SJCRH30 (cell line): ENCODE measurements around the gene SEMA3E. TPM values are rescaled to one million over a fixed set of nuclear protein-coding genes. Genes with fewer than 3 reads are reported as not detected.
"Not testable (repeated sequence)": the region's sequence is repeated elsewhere in the genome, so short reads cannot be mapped to it uniquely, and the experiment has no call there.

ENCODE experiments used
- DNase-seq, 2 experiments: peaks; one replicate each; pipeline ENCODE4 v3.0.0-alpha.2; 2015 to 2020
- H3K27ac ChIP-seq: fragments of 250-450 bp; sonication (Bioruptor Pico); 2 replicates; pipeline ENCODE4 v1.5.1; 2020; ENCODE audit warnings: mild to moderate bottlenecking, moderate library complexity
- H3K27me3 ChIP-seq: fragments of 250-450 bp; sonication (Bioruptor Pico); 2 replicates; pipeline ENCODE4 v1.5.1; 2020; ENCODE audit warnings: mild to moderate bottlenecking, moderate library complexity
- H3K36me3 ChIP-seq: fragments of 250-450 bp; sonication (Bioruptor Pico); 2 replicates; pipeline ENCODE4 v1.5.1; 2020; ENCODE audit warnings: mild to moderate bottlenecking, moderate library complexity
- H3K4me1 ChIP-seq: fragments of 250-450 bp; sonication (Bioruptor Pico); 2 replicates; pipeline ENCODE4 v1.5.1; 2020; ENCODE audit warnings: mild to moderate bottlenecking, moderate library complexity
- H3K4me3 ChIP-seq: fragments of 250-450 bp; sonication (Bioruptor Pico); 2 replicates; pipeline ENCODE4 v1.5.1; 2020; ENCODE audit warnings: mild to moderate bottlenecking, moderate library complexity
- H3K9me3 ChIP-seq: fragments of 250-450 bp; sonication (Bioruptor Pico); replicated peaks from 2 replicates; pipeline ENCODE4 v1.5.1; 2020; ENCODE audit warnings: mild to moderate bottlenecking, moderate library complexity
- total RNA-seq: library from RNA; depleted of rRNA; stranded (reverse); fragments of >200 nt; shearing (Covaris generic); gene quantifications from 2 replicates; pipeline ENCODE4 v1.2.3, GENCODE V29; 2014

Gene SEMA3E
- total RNA-seq, 1 experiment from 2014 or later, result 0.53 TPM

DNA sequence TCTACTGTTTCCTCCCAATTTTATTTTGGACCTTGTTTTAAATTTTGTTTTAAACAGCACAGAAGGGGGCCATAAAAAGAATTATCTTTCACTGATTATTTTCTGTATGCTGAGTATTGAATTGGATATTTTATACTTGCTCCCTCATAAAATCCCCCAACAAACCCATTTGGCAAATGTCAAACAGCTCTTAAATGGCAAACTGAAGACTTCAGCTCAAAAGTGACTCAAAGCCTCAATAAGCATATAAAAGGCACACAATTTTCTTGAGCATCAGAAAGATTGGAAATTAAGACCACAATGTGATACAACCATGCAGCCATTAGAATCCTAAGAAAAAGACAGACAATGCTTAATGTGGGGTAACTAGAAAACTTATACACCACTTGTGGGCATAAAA, 199.2 kb downstream of the SEMA3E start:
- Histone ChIP-seq H3K36me3 (no peaks in the 10 kb centered on the region), H3K9me3 (no peaks in the 10 kb centered on the region), H3K4me1 (no peaks in the 10 kb centered on the region), H3K27ac (no peak overlapping the region), H3K4me3 (no peak overlapping the region), H3K27me3 (no peaks in the 10 kb centered on the region)
- DNase-seq, result no peak

GRCh38 chr7:83447681-83448080, 201.3 kb downstream of the SEMA3E start:
- no peak for DNase-seq
- Histone ChIP-seq H3K27ac (no peak overlapping the region), H3K27me3 (no peaks in the 10 kb centered on the region), H3K36me3 (no peaks in the 10 kb centered on the region), H3K4me3 (no peak overlapping the region), H3K4me1 (no peaks in the 10 kb centered on the region), H3K9me3 (no peaks in the 10 kb centered on the region)

DNA sequence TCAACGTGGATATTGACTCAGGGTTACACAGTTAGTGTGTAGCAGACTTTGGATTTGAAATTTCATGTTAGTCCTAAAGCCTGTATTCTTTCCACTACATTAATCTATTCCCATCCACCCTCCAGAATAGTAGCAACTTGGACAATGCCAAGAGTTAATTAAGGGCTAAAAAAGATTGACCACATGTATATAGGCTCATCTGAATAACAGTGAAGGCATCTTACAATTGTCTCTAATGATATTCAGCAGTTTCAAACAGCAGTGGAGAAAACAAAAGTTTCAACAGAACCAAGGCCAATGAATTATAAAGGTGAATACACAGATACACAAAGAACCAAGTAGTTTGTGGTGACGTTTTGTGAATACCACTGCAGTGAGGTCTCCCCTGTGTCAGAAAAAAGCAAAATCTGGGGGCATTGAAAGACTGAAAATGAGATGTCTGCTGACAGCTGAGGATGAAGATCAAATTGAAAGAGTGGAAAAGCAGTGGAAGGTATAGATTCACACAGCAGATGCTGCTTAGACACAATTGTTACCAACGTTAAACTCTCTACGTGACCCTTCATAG, 202.8 kb downstream of the SEMA3E start:
- no peaks in the 10 kb centered on the region for H3K36me3 ChIP-seq
- DNase-seq, result no peak
- no peaks in the 10 kb centered on the region for H3K9me3 ChIP-seq
- no peaks in the 10 kb centered on the region for H3K4me1 ChIP-seq
- H3K4me3 ChIP-seq, result no peak overlapping the region
- H3K27me3 ChIP-seq, result no peaks in the 10 kb centered on the region
- H3K27ac ChIP-seq, result no peak overlapping the region

GRCh38 chr7:83442911-83443310, 206.0 kb downstream of the SEMA3E start:
- Histone ChIP-seq H3K36me3 (no peaks in the 10 kb centered on the region), H3K27me3 (no peaks in the 10 kb centered on the region), H3K4me3 (no peak overlapping the region), H3K9me3 (no peaks in the 10 kb centered on the region), H3K27ac (no peak overlapping the region), H3K4me1 (peaks cover 9% of the 10 kb centered on the region; the same call in 1 of the 2 replicates)
- no peak for DNase-seq

GRCh38 chr7:83439026-83439425, 209.9 kb downstream of the SEMA3E start:
- H3K36me3 ChIP-seq, result no peaks in the 10 kb centered on the region
- no peaks in the 10 kb centered on the region for H3K9me3 ChIP-seq
- H3K27ac ChIP-seq, result peak overlapping the region; percentile 41
- H3K4me1 ChIP-seq, result peaks cover 9% of the 10 kb centered on the region; the same call in 1 of the 2 replicates
- no peaks in the 10 kb centered on the region for H3K27me3 ChIP-seq
- peak; percentile 51 to 79 for DNase-seq
- H3K4me3 ChIP-seq, result no peak overlapping the region

DNA sequence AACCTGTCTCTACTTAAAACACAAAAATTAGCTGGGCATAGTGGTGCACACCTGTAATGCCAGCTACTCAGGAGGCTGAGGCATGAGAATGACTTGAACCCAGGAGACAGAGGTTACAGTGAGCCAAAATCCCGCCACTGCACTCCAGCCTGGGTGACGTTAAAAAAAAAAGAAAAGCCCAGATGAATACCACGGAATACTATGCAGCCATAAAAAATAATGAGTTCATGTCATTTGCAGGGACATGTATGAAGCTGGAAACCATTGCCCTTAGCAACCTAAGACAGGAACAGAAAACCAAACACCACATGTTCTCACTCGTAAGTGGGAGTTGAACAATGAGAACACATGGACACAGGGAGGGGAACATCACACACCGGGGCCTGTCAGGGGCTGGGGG, 218.7 kb downstream of the SEMA3E start:
- not testable (repeated sequence) for H3K4me3 ChIP-seq, H3K27me3 ChIP-seq, H3K27ac ChIP-seq, H3K9me3 ChIP-seq, H3K36me3 ChIP-seq, DNase-seq
- H3K4me1 ChIP-seq, result peaks cover 17% of the 10 kb centered on the region

DNA sequence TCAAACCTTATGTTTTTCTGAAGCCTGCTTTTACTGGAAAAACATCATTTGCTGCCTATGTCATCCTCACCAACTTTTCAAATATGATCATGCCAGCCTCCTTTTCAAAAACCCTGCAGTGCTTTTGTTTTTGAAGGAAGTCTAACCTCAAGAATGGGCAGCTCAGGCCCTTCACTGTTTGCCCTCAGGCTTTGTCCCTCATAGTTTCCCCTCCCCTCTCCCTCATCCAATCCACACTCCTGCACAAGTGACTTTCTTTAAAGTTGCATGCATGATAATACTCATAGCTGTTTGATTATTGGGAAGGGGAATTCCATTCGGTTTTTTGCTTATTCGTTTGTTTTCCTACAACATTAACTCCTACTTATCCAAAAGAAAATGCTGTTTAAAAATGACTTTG, 219.4 kb downstream of the SEMA3E start:
- peak; percentile 8 to 25 for DNase-seq
- no peaks in the 10 kb centered on the region for H3K9me3 ChIP-seq
- no peaks in the 10 kb centered on the region for H3K27me3 ChIP-seq
- H3K4me3 ChIP-seq, result no peak overlapping the region
- no peaks in the 10 kb centered on the region for H3K36me3 ChIP-seq
- H3K27ac ChIP-seq, result no peak overlapping the region
- H3K4me1 ChIP-seq, result peaks cover 17% of the 10 kb centered on the region

DNA sequence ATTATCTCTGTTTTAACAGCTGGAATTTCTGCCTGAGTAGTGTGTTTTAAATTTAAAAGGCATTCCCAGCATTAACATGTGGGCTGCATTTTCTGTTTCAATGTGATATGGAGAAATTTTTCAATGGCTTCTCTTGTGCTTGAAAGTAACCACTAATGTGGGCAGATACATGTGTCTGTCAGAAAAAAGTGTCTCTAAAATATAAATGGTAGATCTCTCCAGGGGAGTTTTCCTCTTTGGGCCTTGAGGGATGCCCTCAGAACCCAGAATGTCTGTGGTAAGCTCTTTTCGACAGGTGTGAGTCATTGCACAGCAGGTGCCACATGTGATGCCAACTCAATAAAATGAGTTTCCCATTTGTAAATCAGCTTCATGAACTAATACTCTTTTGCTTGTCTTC, 221.1 kb downstream of the SEMA3E start:
- no peak overlapping the region for H3K27ac ChIP-seq
- no peaks in the 10 kb centered on the region for H3K27me3 ChIP-seq
- H3K36me3 ChIP-seq, result no peaks in the 10 kb centered on the region
- no peak overlapping the region for H3K4me3 ChIP-seq
- peak; percentile 47 to 72 for DNase-seq
- peaks cover 17% of the 10 kb centered on the region for H3K4me1 ChIP-seq
- H3K9me3 ChIP-seq, result no peaks in the 10 kb centered on the region

GRCh38 chr7:83426325-83426724, 222.6 kb downstream of the SEMA3E start:
- Histone ChIP-seq H3K4me1 (peaks cover 17% of the 10 kb centered on the region), H3K9me3 (no peaks in the 10 kb centered on the region), H3K27ac (no peak overlapping the region), H3K4me3 (no peak overlapping the region), H3K36me3 (no peaks in the 10 kb centered on the region), H3K27me3 (no peaks in the 10 kb centered on the region)
- DNase-seq, result no peak

DNA sequence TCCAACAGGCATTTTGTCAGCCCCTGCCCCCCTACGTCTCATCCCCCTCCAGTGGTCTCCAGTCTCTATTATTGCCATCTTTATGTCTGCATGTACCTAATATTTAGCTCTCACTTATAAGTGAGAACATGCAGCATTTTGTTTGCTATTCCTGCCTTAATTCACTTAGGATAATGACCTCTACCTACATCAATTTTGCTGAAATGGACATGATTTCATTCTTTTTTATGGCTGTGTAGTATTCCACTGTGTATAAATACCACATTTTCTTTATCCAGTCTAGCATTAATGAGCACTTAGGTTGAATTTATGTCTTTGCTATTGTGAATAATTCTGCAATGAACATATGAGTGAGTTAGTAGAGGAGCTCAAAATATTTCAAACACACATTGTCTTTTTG, 229.9 kb downstream of the SEMA3E start:
- H3K9me3 ChIP-seq, result no peaks in the 10 kb centered on the region
- no peaks in the 10 kb centered on the region for H3K27me3 ChIP-seq
- no peak overlapping the region for H3K27ac ChIP-seq
- no peak overlapping the region for H3K4me3 ChIP-seq
- H3K36me3 ChIP-seq, result no peaks in the 10 kb centered on the region
- no peak for DNase-seq
- H3K4me1 ChIP-seq, result peaks cover 21% of the 10 kb centered on the region

- peaks cover 21% of the 10 kb centered on the region for H3K4me1 ChIP-seq
- H3K36me3 ChIP-seq, result no peaks in the 10 kb centered on the region
- no peak overlapping the region for H3K4me3 ChIP-seq
- no peaks in the 10 kb centered on the region for H3K9me3 ChIP-seq
- H3K27ac ChIP-seq, result peak overlapping the region; percentile 23
- H3K27me3 ChIP-seq, result no peaks in the 10 kb centered on the region
- peak; percentile 58 to 81 for DNase-seq
These were observed 233.1 kb downstream of the SEMA3E start for GRCh38 chr7:83415840-83416239.

GRCh38 chr7:83414947-83415346, 234.0 kb downstream of the SEMA3E start:
- no peaks in the 10 kb centered on the region for H3K9me3 ChIP-seq
- no peaks in the 10 kb centered on the region for H3K36me3 ChIP-seq
- no peaks in the 10 kb centered on the region for H3K27me3 ChIP-seq

DNA sequence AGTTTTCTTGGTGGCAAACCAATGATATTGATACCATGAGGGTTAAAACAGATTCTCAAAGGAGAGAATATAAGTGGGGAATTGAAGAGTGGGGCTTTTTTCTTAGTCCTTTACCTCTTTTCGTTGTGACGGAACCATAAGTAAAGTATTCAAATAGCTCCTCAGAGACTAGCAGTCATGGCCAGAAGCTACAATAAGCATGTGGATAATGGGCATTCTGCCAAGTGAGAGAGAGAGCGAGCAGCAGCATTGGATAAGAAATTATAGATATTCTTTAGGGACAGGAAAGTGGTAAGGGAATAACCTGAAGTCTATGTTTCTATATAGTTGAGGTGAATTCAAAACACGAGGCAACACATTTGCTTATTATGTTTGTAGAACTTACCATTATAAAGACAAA, 235.1 kb downstream of the SEMA3E start:
- no peak overlapping the region for H3K27ac ChIP-seq
- DNase-seq, result peak; percentile 22 to 53
- no peak overlapping the region for H3K4me3 ChIP-seq

More at GRCh38 chr7:83414947-83415346, 234.0 kb downstream of the SEMA3E start:
- H3K27ac ChIP-seq, result peak overlapping the region; percentile 23
- H3K4me3 ChIP-seq, result no peak overlapping the region
- peaks cover 21% of the 10 kb centered on the region for H3K4me1 ChIP-seq
- no peak for DNase-seq

DNA sequence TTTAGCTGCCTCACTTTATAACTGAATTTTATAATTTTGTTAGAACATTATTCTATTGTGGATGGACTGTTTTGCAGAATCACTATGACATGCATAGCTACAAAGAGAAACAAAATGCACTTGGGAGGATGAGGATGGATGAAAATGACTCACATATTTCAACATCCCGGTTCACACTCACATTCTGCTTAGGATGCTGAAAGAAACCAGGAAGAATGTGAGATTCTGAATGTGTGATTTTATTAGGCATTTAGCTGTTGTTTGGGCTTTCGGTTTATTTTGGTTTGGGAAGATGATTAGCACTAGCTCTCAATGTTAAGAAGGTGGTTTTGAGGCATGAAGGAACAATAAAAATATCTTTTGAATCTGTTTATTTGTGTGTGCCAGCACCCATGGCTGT, 235.5 kb downstream of the SEMA3E start:
- no peak overlapping the region for H3K4me3 ChIP-seq
- no peaks in the 10 kb centered on the region for H3K9me3 ChIP-seq
- no peak overlapping the region for H3K27ac ChIP-seq
- peaks cover 21% of the 10 kb centered on the region for H3K4me1 ChIP-seq
- H3K36me3 ChIP-seq, result no peaks in the 10 kb centered on the region
- H3K27me3 ChIP-seq, result no peaks in the 10 kb centered on the region
- no peak for DNase-seq

More for the DNA sequence above, 235.1 kb downstream of the SEMA3E start:
- no peaks in the 10 kb centered on the region for H3K27me3 ChIP-seq
- H3K9me3 ChIP-seq, result no peaks in the 10 kb centered on the region
- H3K36me3 ChIP-seq, result no peaks in the 10 kb centered on the region
- peaks cover 21% of the 10 kb centered on the region for H3K4me1 ChIP-seq

DNA sequence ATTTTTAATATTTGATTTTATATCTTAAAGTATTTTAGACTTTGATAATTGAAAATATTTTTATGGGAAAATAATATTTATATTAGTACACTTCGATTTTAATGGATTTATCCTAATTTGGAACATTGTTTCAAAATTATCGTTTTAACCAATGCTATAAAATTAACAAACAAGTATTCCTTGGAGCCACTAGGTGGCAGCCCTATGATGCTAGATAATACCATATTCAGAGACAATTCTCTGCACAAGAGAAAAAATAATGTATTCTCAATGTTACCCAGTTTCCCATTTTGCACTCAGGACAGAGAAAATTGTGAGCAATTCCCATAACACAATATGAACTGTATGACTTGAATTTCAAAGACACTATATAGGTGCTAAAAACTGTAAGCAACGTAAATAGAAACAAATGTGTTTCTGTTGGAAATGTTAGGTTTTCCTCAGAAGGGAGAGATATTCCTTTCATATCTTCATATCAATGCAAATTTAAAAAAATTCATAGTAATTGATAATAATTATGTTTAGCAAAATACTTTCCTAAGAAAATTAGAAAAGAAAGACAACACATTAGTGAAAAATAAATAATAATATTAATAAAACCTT, 237.8 kb downstream of the SEMA3E start:
- peak; percentile 49 to 75 for DNase-seq
- Histone ChIP-seq H3K27ac (no peak overlapping the region), H3K4me1 (peaks cover 14% of the 10 kb centered on the region), H3K27me3 (no peaks in the 10 kb centered on the region), H3K36me3 (no peaks in the 10 kb centered on the region), H3K9me3 (no peaks in the 10 kb centered on the region), H3K4me3 (no peak overlapping the region)

DNA sequence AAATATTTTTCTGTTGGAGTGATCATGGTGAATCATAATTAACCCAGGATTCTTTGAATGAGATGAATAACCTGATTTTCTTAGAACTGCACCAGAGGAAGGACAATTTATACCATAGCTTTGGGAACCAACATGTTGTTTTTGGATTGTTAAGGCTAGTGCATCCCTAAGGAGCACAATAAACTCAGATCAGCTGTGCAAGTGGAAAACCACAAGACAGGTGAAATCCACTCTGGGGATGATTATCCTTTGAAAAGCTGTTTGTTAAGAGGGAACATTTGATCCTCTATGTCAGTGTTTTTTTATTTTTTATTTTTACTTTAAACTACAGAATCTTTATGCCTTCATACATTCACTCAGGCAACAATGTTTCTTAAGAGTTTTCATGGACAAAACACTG, 254.2 kb downstream of the SEMA3E start:
- Histone ChIP-seq H3K27me3 (no peaks in the 10 kb centered on the region), H3K4me1 (peaks cover 3% of the 10 kb centered on the region), H3K36me3 (no peaks in the 10 kb centered on the region), H3K9me3 (no peaks in the 10 kb centered on the region), H3K27ac (no peak overlapping the region), H3K4me3 (no peak overlapping the region)
- peak in 1 of 2 experiments; percentile 59 for DNase-seq
